GM12878 (cell line): ENCODE data around the gene PLK5. TPM values are rescaled to one million over a fixed set of nuclear protein-coding genes. Genes with fewer than 3 reads are reported as not detected.

ENCODE experiments used
- ATAC-seq: fragments of 200-7000 bp; cut with Tn5 transposase; 3 replicates; pipeline ENCODE4 v1.9.1; 2020; ENCODE audit warnings: mild to moderate bottlenecking, moderate library complexity
- BruUV-seq: library from RNA; stranded (reverse); fragments of 400-500 nt; replicated peaks from 2 replicates; lab custom pipeline; 2021; lab: Mats Ljungman, UMichigan
- CTCF ChIA-PET: fragments of 300-600 bp; sonication (Branson Sonifier 250); formaldehyde crosslinking; extraction: SDS; loops from one replicate; lab custom pipeline; 2021; ENCODE audit warnings: inconsistent platforms; lab: Yijun Ruan, JAX
- POLR2A ChIA-PET: fragments of 350-600 bp; formaldehyde crosslinking; extraction: SDS; loops from one replicate; lab custom pipeline; 2021; ENCODE audit warnings: inconsistent platforms; lab: Charles Lee
- RAD21 ChIA-PET: fragments of 300-600 bp; sonication (Branson Sonifier 250); formaldehyde crosslinking; loops from one replicate; lab custom pipeline; 2023; ENCODE audit warnings: antibody characterized with exemption; ENCODE audit not compliant: unreplicated experiment; lab: Charles Lee
- SMC1A ChIA-PET: fragments of 300-600 bp; sonication (Branson Sonifier 250); formaldehyde crosslinking; loops from one replicate; lab custom pipeline; 2023; ENCODE audit not compliant: unreplicated experiment, uncharacterized antibody; lab: Charles Lee
- DNase-seq: peaks from one replicate; pipeline ENCODE4 v3.0.0-alpha.2; 2011; ENCODE audit warnings: low read depth, low spot score
- FAIRE-seq: peaks from 3 replicates; lab custom pipeline; 2011; peaks lifted over from hg19 to GRCh38; lab: Jason Lieb, UNC
- H2AFZ ChIP-seq: 2 replicates; pipeline ENCODE4 v1.6.0; 2011; ENCODE audit warnings: low read depth, low read length, control low read depth; ENCODE audit not compliant: control insufficient read depth
- H3K27ac ChIP-seq: 2 replicates; pipeline ENCODE4 v1.5.1; 2011; ENCODE audit warnings: control low read depth; ENCODE audit not compliant: control insufficient read depth, insufficient read depth
- H3K27me3 ChIP-seq, 2 experiments: replicated peaks in 1 of 2; 2 replicates each; pipeline versions ENCODE4 v1.6.0 to v1.6.1; 2011; ENCODE audit warnings: low read length in 1 of 2; ENCODE audit not compliant: control insufficient read depth in 2 of 2, insufficient read depth in 2 of 2
- H3K36me3 ChIP-seq, 2 experiments: 2 replicates each; pipeline ENCODE4 v1.5.1; 2011; ENCODE audit warnings: low read length in 1 of 2; ENCODE audit not compliant: control insufficient read depth in 2 of 2, insufficient read depth in 2 of 2
- H3K4me1 ChIP-seq: 2 replicates; pipeline ENCODE4 v1.6.1; 2011; ENCODE audit warnings: mild to moderate bottlenecking, low read length, moderate library complexity, mixed read lengths; ENCODE audit not compliant: control insufficient read depth, insufficient read depth
- H3K4me2 ChIP-seq: 2 replicates; pipeline ENCODE4 v1.6.0; 2011; ENCODE audit warnings: control low read depth; ENCODE audit not compliant: control insufficient read depth, insufficient read depth
- H3K4me3 ChIP-seq: fragments of 200-600 bp; sonication (generic); 2 replicates; pipeline ENCODE4 v1.5.1; 2016
- H3K79me2 ChIP-seq: 2 replicates; pipeline ENCODE4 v1.6.0; 2011; ENCODE audit warnings: low read length; ENCODE audit not compliant: control insufficient read depth, insufficient read depth
- H3K9ac ChIP-seq: 2 replicates; pipeline ENCODE4 v1.8.0; 2011; ENCODE audit warnings: low read length, control low read depth, mixed read lengths; ENCODE audit not compliant: control insufficient read depth, insufficient read depth
- H3K9me3 ChIP-seq: replicated peaks from 3 replicates; pipeline ENCODE4 v1.5.1; 2011; ENCODE audit warnings: mild to moderate bottlenecking, low read length; ENCODE audit not compliant: control insufficient read depth, insufficient read depth
- H4K20me1 ChIP-seq: 2 replicates; pipeline ENCODE4 v1.6.0; 2011; ENCODE audit not compliant: control insufficient read depth, insufficient read depth
- BRCA1 ChIP-seq: IDR thresholded peaks from 2 replicates; pipeline ENCODE4 v1.6.1; 2011; ENCODE audit warnings: low read depth, low read length, improper control_type of control experiment
- EP300 ChIP-seq, 2 experiments: fragments of 150-350 bp in 1 of 2; IDR thresholded peaks; 2 replicates each; pipeline ENCODE4 v1.6.1; 2011 to 2012; ENCODE audit warnings: low read depth in 2 of 2, low read length in 2 of 2, borderline replicate concordance in 1 of 2, improper control_type of control experiment in 1 of 2, inconsistent platforms in 1 of 2; ENCODE audit not compliant: control insufficient read depth in 1 of 2
- MTA2 ChIP-seq: fragments of 450-650 bp; IDR thresholded peaks from 2 replicates; pipeline ENCODE4 v1.6.1; 2016; ENCODE audit warnings: low read depth, mild to moderate bottlenecking, moderate library complexity
- MXI1 ChIP-seq: fragments of 150-350 bp; IDR thresholded peaks from 2 replicates; pipeline ENCODE4 v1.6.1; 2011; ENCODE audit warnings: low read depth, mild to moderate bottlenecking, inconsistent platforms, low read length, improper control_type of control experiment
- PAX5 ChIP-seq: IDR thresholded peaks from 2 replicates; pipeline ENCODE4 v1.6.1; 2011; ENCODE audit warnings: low read depth, low read length, borderline replicate concordance
- RCOR1 ChIP-seq: conservative IDR thresholded peaks from 2 replicates; pipeline ENCODE4 v1.6.1; 2012; ENCODE audit warnings: low read depth, low read length, improper control_type of control experiment
- RELA ChIP-seq: fragments of 450-650 bp; IDR thresholded peaks from 2 replicates; pipeline ENCODE4 v1.8.0; 2014; ENCODE audit warnings: borderline replicate concordance; ENCODE audit not compliant: partially characterized antibody
- SMAD1 ChIP-seq: fragments of 450-650 bp; IDR thresholded peaks from 2 replicates; pipeline ENCODE4 v1.6.1; 2018; ENCODE audit warnings: mild to moderate bottlenecking, low read depth; ENCODE audit not compliant: partially characterized antibody
- STAT3 ChIP-seq: IDR thresholded peaks from 2 replicates; pipeline ENCODE4 v1.6.1; 2011; ENCODE audit warnings: low read depth, low read length, improper control_type of control experiment
- SUPT20H ChIP-seq: IDR thresholded peaks from 2 replicates; pipeline ENCODE4 v1.6.1; 2011; ENCODE audit warnings: low read depth, mild to moderate bottlenecking, low read length, moderate library complexity, borderline replicate concordance; ENCODE audit not compliant: control insufficient read depth
- TAF1 ChIP-seq: IDR thresholded peaks from 2 replicates; pipeline ENCODE4 v1.6.1; 2011; ENCODE audit warnings: mild to moderate bottlenecking, low read depth, low read length, borderline replicate concordance
- TARDBP ChIP-seq: IDR thresholded peaks from 2 replicates; pipeline ENCODE4 v1.6.1; 2016; ENCODE audit warnings: borderline replicate concordance
- TBL1XR1 ChIP-seq: IDR thresholded peaks from 2 replicates; pipeline ENCODE4 v1.6.1; 2012; ENCODE audit warnings: low read depth, low read length, improper control_type of control experiment
- TCF12 ChIP-seq: IDR thresholded peaks from 2 replicates; pipeline ENCODE4 v1.6.1; 2011; ENCODE audit warnings: low read depth, mild to moderate bottlenecking, low read length
- ZNF274 ChIP-seq: IDR thresholded peaks from one replicate; pipeline ENCODE4 v1.8.0; 2011; ENCODE audit not compliant: insufficient read length, insufficient read depth
- ZNF622 ChIP-seq: fragments of 450-650 bp; IDR thresholded peaks from 2 replicates; pipeline ENCODE4 v1.6.1; 2017; ENCODE audit warnings: mild to moderate bottlenecking, inconsistent platforms
- WGBS: methylation state at CpG from one replicate; pipeline ENCODE4 v1.1.6; 2016; ENCODE audit warnings: low lambda C conversion rate; ENCODE audit not compliant: insufficient replicate concordance, insufficient coverage; ENCODE audit errors: missing lambda C conversion rate; 5-methylcytosine and 5-hydroxymethylcytosine counted together
- in situ Hi-C: fragments of 300-500 bp; cut with MboI; formaldehyde crosslinking; loops from 9 replicates; pipeline ENCODE4 v1.14.3; 2018; ENCODE audit warnings: mixed read lengths
- intact Hi-C: fragments of 100-400 bp; cut with micrococcal nuclease; formaldehyde crosslinking; loops from one replicate; pipeline ENCODE4 v1.14.2; 2022; ENCODE audit not compliant: unreplicated experiment
- polyA plus RNA-seq, 11 experiments: library from polyadenylated mRNA; depleted of rRNA in 4 of 11; unstranded in 6 of 11; stranded (reverse) in 5 of 11; fragments of >200 nt; fragmentation: Nextera tagmentation in 4 of 11; fragmentation: Illumina TruSeq in 1 of 11; extraction: Ambion mirVana in 4 of 11; extraction: Trizol in 1 of 11; gene quantifications; 1 replicate in 1 of 11; 2 replicates in 10 of 11; pipeline versions ENCODE4 v1.2.1 to v1.2.3, GENCODE V29; 2011 to 2016; ENCODE audit warnings: inconsistent platforms in 2 of 11, missing spikeins in 2 of 11, low read depth in 1 of 11
- total RNA-seq, 4 experiments: library from RNA; depleted of rRNA in 3 of 4; stranded (reverse); fragments of >200 nt in 3 of 4; fragmentation: Illumina TruSeq in 1 of 4; extraction: Trizol in 1 of 4; gene quantifications; 2 replicates each; pipeline versions ENCODE4 v1.2.1 to v1.2.3, GENCODE V29; 2013 to 2021
- TF ChIP-seq, protein P1 (sequence below): fragments of 450-650 bp; IDR thresholded peaks from 2 replicates; pipeline ENCODE4 v1.6.1; 2016; ENCODE audit warnings: mild to moderate bottlenecking
- TF ChIP-seq, protein P2 (sequence below): fragments of 450-650 bp; conservative IDR thresholded peaks from 2 replicates; pipeline ENCODE4 v1.6.1; 2017; ENCODE audit warnings: mild to moderate bottlenecking, moderate library complexity
- TF ChIP-seq, protein P3 (sequence below): fragments of 150-350 bp; IDR thresholded peaks from 2 replicates; pipeline ENCODE4 v1.6.1; 2014; ENCODE audit warnings: mild to moderate bottlenecking, low read depth, low read length

The PLK5 gene
- total and polyA plus RNA-seq, 10 of the 15 experiments (the other 5 are each of a cell fraction or from before 2014, with no cell fraction given): 0.13 TPM; not detected in 9

DNA sequence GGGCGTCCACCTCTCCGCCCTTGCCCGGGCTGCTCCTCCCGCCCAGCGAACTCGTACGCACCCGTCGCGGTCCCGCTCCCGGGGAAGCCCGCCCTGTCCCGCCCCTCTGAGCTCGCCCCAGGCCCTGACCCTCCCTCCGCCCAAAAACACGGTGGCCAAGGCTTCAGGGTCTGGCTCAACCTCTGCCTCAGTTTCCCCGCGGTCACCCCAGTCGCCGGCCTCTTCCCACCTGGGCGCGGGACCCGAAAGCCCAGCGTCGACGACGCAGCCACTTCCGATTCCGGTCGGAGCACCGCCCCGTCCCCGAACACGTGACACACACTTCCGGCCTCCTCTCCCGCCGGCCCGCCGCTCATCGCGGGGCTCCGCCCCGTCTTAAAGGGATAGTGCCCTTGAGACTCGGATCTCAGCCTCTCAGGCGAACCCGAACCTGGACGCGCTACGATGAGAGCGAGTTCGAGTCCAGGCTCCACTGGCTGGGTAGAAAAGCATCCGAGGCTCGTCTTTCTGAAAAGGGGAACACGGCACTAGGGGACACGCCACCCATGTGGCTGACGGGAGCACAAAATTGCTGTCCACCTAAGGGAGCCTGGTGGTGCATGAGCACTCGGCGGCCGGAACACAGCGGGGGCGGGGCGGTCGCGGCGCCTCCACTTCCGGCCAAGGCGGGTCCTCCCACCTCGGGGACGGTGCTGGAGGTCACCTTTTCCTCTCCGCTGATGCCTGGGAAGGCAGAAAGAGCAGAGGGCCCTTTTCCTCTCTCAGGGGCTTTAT is 44.8 kb upstream of the PLK5 start, which contains the start of gene C19orf25:
Gene C19orf25, minus strand, starts transcription at position 282 of the 774 bp plus-strand sequence. CDS start 312 bp downstream, outside the sequence.
- Histone ChIP-seq H3K36me3 (no peaks in the 10 kb centered on the region), H2AFZ (peak within 1 kb of the TSS; percentile 92), H3K27ac (peak within 1 kb of the TSS; percentile 64), H3K9me3 (no peaks in the 10 kb centered on the region), H3K4me3 (peak within 1 kb of the TSS; percentile 95), H3K27me3 (no peaks in the 10 kb centered on the region), H3K79me2 (peaks cover 8% of the 10 kb centered on the region), H4K20me1 (no peaks in the 10 kb centered on the region), H3K4me2 (peak within 1 kb of the TSS; percentile 88), H3K4me1 (no peaks in the 10 kb centered on the region), H3K9ac (peak within 1 kb of the TSS; percentile 75)
- ATAC-seq: peak; percentile 96
- in situ Hi-C loops: no loop called here
- BruUV-seq: no TSS peak
- WGBS: under 1% methylated on average over 71 of the region's 71 CpGs
- intact Hi-C loops: no loop called here
- peak; percentile 80 for DNase-seq
- POLR2A ChIA-PET: interaction anchor here (0.6 kb wide), 1 partner anchor 55 kb away, joined by 3 read pairs; no protein-coding TSS in a partner anchor
- CTCF ChIA-PET: interaction anchor here (0.8 kb wide), 1 partner anchor 25 kb away, joined by 3 read pairs; no protein-coding TSS in a partner anchor
- RAD21 ChIA-PET: interaction anchor here (0.6 kb wide), 1 partner anchor 96 kb away, joined by 3 read pairs; no protein-coding TSS in a partner anchor
- FAIRE-seq: peak; percentile 95
- SMC1A ChIA-PET: interaction anchor here (0.6 to 0.9 kb wide), 2 partner anchors 12 to 546 kb away, joined by 3 read pairs; partner anchors contain the start of gene REEP6
- TF ChIP-seq TARDBP: no peak
- TF ChIP-seq RCOR1: no peak
- no peak for TF ChIP-seq STAT3
- no peak; the same call in 1 of the 2 replicates for TF ChIP-seq MTA2
- TF ChIP-seq TBL1XR1: no peak
- TF ChIP-seq ZNF274: no peak
- TF ChIP-seq TAF1: peak; percentile 49; the same call in 1 of the 2 replicates
- peak; percentile 54; the same call in 1 of the 2 replicates for TF ChIP-seq TCF12
- no peak for TF ChIP-seq SMAD1
- TF ChIP-seq, protein P1, sequence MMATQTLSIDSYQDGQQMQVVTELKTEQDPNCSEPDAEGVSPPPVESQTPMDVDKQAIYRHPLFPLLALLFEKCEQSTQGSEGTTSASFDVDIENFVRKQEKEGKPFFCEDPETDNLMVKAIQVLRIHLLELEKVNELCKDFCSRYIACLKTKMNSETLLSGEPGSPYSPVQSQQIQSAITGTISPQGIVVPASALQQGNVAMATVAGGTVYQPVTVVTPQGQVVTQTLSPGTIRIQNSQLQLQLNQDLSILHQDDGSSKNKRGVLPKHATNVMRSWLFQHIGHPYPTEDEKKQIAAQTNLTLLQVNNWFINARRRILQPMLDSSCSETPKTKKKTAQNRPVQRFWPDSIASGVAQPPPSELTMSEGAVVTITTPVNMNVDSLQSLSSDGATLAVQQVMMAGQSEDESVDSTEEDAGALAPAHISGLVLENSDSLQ: peak; percentile 98
- TF ChIP-seq, protein P2, sequence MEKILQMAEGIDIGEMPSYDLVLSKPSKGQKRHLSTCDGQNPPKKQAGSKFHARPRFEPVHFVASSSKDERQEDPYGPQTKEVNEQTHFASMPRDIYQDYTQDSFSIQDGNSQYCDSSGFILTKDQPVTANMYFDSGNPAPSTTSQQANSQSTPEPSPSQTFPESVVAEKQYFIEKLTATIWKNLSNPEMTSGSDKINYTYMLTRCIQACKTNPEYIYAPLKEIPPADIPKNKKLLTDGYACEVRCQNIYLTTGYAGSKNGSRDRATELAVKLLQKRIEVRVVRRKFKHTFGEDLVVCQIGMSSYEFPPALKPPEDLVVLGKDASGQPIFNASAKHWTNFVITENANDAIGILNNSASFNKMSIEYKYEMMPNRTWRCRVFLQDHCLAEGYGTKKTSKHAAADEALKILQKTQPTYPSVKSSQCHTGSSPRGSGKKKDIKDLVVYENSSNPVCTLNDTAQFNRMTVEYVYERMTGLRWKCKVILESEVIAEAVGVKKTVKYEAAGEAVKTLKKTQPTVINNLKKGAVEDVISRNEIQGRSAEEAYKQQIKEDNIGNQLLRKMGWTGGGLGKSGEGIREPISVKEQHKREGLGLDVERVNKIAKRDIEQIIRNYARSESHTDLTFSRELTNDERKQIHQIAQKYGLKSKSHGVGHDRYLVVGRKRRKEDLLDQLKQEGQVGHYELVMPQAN: peak; percentile 90
- peak; percentile 57; the same call in 1 of the 2 replicates for TF ChIP-seq MXI1
- TF ChIP-seq BRCA1: no peak
- TF ChIP-seq, protein P3, sequence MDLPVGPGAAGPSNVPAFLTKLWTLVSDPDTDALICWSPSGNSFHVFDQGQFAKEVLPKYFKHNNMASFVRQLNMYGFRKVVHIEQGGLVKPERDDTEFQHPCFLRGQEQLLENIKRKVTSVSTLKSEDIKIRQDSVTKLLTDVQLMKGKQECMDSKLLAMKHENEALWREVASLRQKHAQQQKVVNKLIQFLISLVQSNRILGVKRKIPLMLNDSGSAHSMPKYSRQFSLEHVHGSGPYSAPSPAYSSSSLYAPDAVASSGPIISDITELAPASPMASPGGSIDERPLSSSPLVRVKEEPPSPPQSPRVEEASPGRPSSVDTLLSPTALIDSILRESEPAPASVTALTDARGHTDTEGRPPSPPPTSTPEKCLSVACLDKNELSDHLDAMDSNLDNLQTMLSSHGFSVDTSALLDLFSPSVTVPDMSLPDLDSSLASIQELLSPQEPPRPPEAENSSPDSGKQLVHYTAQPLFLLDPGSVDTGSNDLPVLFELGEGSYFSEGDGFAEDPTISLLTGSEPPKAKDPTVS: no peak
- no peak for TF ChIP-seq SUPT20H
- TF ChIP-seq ZNF622: no peak
- TF ChIP-seq EP300 (IDR thresholded peaks at IDR 0.05; ENCODE audit: borderline replicate concordance in 1 of 2, control insufficient read depth in 1 of 2, low read depth in 2 of 2, low read length in 2 of 2): no peak
- TF ChIP-seq PAX5: 0 out of 2 replicates have a peak, but pooled peaks have one; percentile 16
- TF ChIP-seq RELA: peak; percentile 81
